Stimulated activated effector memory CD8-positive, alpha-beta T cell treated with anti-CD3 and anti-CD28 coated beads, Interleukin-12 subunit alpha, Interleukin-12 subunit beta, amount 100 ng/mL, for 72 hours (primary cell): Measurements from ENCODE around the gene RUNX3.
A peak's percentile ranks its signal among the peaks of the same experiment; 100 is the strongest.
"Not testable (repeated sequence)": the region's sequence is repeated elsewhere in the genome, so short reads cannot be mapped to it uniquely, and the experiment has no call there.

Experiments
- ATAC-seq: fragments of 150-1000 bp; cut with Tn5 transposase; 2 replicates; pipeline ENCODE4 v1.10.0; 2021
- DNase-seq, 2 donors: peaks; one replicate each; pipeline ENCODE4 v3.0.0; 2021 to 2022; ENCODE audit warnings: low spot score in 2 of 2
- H3K27ac Mint-ChIP-seq: one replicate; pipeline ENCODE4 v1.8.0; 2022; ENCODE audit warnings: mild to moderate bottlenecking, mixed read lengths
- H3K36me3 Mint-ChIP-seq: one replicate; pipeline ENCODE4 v1.8.0; 2022; ENCODE audit warnings: mild to moderate bottlenecking, mixed read lengths
- H3K4me1 Mint-ChIP-seq: one replicate; pipeline ENCODE4 v1.8.0; 2022; ENCODE audit warnings: mixed read lengths
- H3K4me3 Mint-ChIP-seq: one replicate; pipeline ENCODE4 v1.8.0; 2022; ENCODE audit warnings: mild to moderate bottlenecking, mixed read lengths
- H3K9me3 Mint-ChIP-seq: one replicate; pipeline ENCODE4 v1.8.0; 2022; ENCODE audit warnings: mixed read lengths

The RUNX3 gene

DNA sequence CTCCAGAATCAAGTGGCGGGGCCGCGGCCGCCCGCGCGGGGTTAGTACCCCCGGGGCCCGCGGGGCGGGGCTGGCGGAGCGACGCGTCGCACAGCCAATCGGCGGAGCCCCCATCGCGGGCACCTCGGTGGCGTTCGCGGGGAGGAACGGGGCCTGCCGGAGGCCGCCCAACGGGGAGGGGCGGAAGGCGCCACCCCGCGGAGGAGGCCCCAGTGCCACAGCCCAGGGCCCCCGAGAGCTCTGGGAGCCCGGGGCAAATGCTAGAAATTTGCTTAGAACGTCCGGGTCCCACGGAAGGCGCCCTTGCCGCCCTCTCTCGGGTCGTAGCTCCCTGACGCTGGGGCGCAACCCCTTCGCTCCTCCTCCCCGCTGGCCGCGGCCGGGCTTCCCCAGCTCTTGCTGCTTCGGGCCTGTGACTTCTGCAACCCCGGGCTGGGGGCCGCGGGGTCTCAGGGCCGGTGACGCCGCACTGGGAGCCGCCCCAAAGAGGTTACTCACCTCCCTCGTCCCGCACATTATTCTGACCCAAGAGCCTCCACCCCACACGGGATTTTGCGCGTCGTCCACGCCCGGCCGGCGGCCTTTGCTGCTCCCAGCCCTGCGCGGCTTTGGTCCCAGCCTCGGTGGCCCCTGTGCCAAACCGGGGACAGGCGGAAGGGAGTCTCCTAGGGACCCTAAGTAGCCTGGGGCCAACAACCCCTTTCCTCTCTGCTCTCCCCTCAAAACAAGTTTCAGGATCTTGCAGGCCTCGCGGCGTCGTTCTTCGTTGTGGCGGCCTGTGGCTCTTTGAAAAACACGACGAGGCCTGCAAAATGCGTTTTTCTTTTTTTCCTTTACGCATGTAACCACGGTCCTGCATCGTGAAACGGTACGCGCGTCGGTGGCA lies at the start of gene RUNX3:
Gene RUNX3 (minus strand): TSS at position 17 of the 886 bp plus-strand sequence. CDS start 408 bp downstream, outside the sequence.
- ATAC-seq: peak; percentile 86
- no peaks in the 10 kb centered on the region for H3K9me3 Mint-ChIP-seq
- peak within 1 kb of the TSS; percentile 92 for H3K4me3 Mint-ChIP-seq
- peak; percentile 86 to 93 for DNase-seq
- peaks cover 59% of the 10 kb centered on the region for H3K4me1 Mint-ChIP-seq
- H3K36me3 Mint-ChIP-seq: peaks cover 95% of the 10 kb centered on the region
- peak within 1 kb of the TSS; percentile 83 for H3K27ac Mint-ChIP-seq

DNA sequence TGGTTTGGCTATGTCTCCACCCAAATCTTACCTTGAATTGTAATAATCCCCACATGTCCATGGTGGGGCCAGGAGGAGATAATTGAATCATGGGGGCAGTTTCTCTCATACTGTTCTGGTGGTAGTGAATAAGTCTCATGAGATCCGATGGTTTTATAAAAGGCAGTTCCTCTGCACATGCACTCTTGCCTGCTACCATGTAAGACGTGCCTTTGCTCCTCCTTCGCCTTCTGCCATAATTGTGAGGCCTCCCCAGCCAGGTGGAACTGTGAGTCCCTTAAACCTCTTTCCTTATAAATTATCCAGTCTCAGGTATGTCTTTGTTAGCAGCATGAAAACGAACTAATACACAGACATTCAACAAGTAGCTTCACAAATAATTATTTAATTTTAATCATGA lies 49.2 kb upstream of the RUNX3 start:
- Mint-ChIP-seq H3K27ac (peak overlapping the region; percentile 96), H3K36me3 (peaks cover 13% of the 10 kb centered on the region), H3K9me3 (peaks cover 25% of the 10 kb centered on the region), H3K4me1 (peaks cover 78% of the 10 kb centered on the region)
- not testable (repeated sequence) for H3K4me3 Mint-ChIP-seq, DNase-seq, ATAC-seq

DNA sequence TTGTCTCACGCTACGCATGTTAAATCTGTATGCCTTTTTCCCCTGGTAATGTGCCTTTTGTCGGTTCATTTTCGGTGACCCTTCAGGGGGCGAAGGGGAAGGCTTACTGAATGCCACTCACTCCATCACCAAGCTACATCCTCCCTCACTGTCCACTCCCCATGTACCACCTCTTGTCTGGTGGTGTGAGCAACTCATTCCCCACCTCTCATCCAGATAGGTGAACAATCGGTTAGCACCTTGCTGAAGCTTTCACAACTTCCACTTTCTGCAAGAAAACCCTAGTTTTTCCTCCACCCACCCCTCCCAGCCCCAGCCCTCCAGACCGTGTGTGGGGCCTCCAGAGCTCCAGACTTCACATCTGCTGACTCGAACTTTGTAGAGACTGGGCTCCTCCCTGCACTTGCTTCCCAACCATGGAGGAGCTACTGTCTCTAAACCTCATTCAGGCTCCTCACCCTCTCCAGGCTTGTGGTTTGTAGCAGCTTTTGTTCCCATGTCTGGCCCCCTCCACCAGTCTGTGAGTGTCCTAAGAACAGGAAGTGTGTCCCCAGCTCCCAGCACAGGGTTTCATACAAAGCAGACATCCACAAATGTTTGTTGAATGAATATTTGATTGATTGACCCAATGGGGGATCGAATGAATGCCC lies 48.4 kb upstream of the RUNX3 start:
- H3K4me1 Mint-ChIP-seq: peaks cover 74% of the 10 kb centered on the region
- DNase-seq: no peak
- H3K36me3 Mint-ChIP-seq: peaks cover 13% of the 10 kb centered on the region
- H3K4me3 Mint-ChIP-seq: no peak overlapping the region
- peak overlapping the region; percentile 96 for H3K27ac Mint-ChIP-seq
- peak; percentile 67 for ATAC-seq
- H3K9me3 Mint-ChIP-seq: peaks cover 25% of the 10 kb centered on the region

DNA sequence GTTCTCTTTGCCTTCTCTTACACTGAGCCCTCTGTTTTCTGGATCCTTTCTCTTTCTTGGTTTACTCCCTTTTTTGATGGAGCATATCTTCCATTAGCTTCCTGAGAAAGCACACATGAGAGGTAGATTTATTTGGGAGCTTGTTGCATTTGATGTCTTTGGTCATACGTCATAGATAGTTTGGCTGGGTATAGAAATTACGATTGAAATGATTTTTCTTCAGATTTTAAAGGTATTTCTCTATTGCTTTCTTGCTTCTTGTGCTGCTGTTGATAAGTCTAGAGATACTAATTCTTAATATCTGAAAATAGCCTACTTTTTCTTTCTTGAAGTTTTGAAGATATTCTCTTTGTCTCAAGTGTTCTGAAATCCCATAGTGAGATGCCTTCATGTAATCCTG lies 45.3 kb upstream of the RUNX3 start:
- H3K27ac Mint-ChIP-seq: no peak overlapping the region
- H3K4me1 Mint-ChIP-seq: peaks cover 72% of the 10 kb centered on the region
- no peak for DNase-seq
- peaks cover 25% of the 10 kb centered on the region for H3K9me3 Mint-ChIP-seq
- no peak overlapping the region for H3K4me3 Mint-ChIP-seq
- no peak for ATAC-seq
- H3K36me3 Mint-ChIP-seq: no peaks in the 10 kb centered on the region

DNA sequence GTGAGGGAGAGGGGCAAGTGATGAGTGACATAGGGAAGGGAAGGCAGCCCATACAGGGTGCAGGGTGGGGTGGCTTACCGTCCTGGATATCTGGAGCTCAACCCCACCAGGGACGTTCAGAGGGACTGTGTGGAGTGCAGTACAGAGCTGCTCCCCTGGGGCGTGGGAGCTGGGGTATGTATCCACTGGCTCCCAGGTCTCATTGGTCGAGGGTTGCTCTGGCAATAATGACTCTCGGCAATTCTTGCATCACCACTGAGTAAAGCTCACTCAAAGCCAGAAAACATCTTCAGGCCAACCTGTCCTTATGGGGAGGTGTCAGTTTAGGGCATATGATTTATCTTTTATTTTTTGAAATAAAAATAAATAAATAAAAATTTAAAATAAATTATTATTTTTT lies 43.2 kb upstream of the RUNX3 start:
- Mint-ChIP-seq H3K4me3 (no peak overlapping the region), H3K9me3 (peaks cover 25% of the 10 kb centered on the region), H3K4me1 (peaks cover 68% of the 10 kb centered on the region), H3K36me3 (peaks cover under 1% of the 10 kb centered on the region), H3K27ac (peak overlapping the region; percentile 85)
- ATAC-seq (peak; percentile 53), DNase-seq (no peak)

DNA sequence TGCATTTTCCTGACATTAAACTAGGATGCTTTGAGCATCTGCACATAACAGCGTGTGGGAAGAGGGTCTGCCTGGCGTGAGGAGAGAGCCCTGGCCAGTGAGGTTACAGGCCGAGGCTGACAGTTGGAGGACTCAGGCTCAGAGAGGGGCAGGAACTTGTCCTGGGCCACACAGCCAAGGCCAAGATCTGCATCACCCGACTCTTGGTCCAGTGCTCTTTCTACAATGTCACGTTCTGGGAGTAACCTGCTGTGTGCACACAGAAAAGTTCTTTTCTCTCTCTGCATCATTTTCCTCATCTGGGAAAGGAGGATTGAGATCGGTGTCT lies 42.8 kb upstream of the RUNX3 start:
- DNase-seq (no peak), ATAC-seq (no peak)
- peak overlapping the region; percentile 85 for H3K27ac Mint-ChIP-seq
- H3K36me3 Mint-ChIP-seq: peaks cover 5% of the 10 kb centered on the region
- H3K9me3 Mint-ChIP-seq: peaks cover 25% of the 10 kb centered on the region
- peaks cover 68% of the 10 kb centered on the region for H3K4me1 Mint-ChIP-seq
- no peak overlapping the region for H3K4me3 Mint-ChIP-seq

DNA sequence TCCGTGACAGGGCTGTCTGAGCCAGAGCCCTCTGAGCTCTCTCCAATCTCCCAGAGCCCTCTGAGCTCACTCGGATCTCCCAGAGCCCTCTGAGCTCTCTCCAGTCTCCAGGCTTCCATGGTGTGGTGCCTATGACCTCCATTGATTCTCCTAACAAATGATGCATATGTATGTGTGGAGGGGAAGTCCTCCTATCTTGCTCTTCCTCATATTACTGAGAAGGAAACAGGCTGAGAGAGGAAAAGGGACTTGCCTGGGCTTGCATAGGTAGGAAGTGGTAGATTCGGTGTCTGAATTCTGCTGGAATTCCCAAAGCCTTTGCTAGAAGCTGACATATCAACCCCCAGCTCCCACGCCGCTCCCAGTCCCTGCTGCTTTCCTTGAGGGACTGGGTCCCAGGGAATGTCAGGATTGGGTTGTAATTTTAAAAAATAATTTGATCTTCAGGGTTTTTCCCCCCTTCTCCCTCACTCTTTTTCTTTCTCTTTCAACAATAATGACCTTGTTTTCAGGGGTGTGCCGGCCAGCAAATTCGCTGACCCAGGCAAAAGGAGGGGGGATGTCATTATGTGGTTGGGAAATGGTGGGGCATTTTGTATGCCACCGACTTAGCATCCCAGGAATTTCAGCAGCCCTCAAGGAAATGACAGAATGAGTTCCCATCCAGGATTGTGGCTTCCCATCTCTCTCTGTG lies 42.3 kb upstream of the RUNX3 start:
- Mint-ChIP-seq H3K4me3 (no peak overlapping the region), H3K27ac (peak overlapping the region; percentile 85), H3K36me3 (peaks cover 5% of the 10 kb centered on the region), H3K9me3 (peaks cover 25% of the 10 kb centered on the region), H3K4me1 (peaks cover 71% of the 10 kb centered on the region)
- no peak for DNase-seq
- ATAC-seq: no peak

DNA sequence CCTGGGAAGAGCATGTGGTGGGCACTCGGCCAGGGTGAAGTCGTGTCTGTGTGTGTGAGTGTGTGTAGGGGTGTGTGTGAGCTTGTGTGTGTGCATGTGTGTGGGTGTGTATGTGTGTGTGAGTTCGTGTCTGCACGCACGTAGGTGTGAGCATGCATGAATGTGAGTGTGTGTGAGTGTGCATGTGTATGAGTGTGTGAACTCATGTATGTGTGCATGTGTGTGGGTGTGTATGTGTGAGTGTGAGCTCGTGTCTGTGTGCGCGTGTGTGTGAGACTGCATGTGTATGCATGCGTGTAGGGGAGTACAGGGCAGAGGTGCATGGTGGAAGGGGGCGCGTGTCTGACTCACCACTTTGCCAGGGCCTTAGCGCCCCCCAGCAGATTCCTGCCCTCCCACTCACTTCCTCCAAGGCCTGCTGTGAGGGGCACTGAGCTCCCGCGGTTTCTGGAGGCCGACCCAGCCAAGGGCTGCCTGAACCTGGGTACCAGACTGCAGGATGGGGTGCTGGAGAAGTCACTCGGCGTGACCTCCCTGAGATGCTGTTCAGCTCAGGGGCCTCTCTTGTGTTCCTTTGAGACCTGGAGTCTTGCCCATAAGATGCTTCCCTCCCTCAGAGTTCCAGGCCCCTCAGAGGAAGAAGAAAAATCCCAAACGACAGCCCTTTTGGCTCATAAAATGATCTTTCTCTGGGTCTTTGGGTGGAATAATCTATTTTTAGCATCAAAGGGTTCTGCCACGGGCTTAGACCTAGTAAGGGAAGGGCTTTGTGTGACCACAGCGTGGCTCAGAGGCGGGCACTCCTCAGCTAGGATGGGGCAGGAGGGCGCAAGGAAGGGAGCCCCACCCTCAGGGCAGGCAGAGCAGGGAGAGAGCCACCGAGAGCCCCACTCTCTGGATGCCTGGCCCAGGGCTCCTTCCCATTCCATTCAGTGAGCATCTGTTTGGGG lies 41.1 kb upstream of the RUNX3 start:
- Mint-ChIP-seq H3K27ac (peak overlapping the region; percentile 85), H3K4me1 (peaks cover 77% of the 10 kb centered on the region), H3K36me3 (peaks cover 13% of the 10 kb centered on the region), H3K9me3 (peaks cover 19% of the 10 kb centered on the region), H3K4me3 (peak overlapping the region; percentile 23)
- DNase-seq: no peak
- ATAC-seq: no peak

DNA sequence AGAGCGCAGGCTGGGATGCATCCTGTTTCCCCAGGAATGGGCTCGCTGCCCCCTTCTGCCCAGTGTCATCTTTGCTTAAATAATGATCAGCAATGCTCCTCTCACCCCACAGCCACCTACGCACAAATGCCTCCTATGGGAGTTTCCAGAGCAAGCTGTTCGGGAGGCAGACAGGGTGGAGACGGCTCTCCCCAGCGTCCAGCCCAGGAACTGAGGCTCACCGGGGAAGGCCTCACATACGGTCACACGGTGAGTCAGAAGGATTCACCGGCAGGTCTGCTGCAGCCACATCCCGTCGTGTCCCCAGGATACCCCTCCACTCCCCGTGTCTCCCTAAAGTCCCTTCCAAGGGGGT lies 40.3 kb upstream of the RUNX3 start:
- peak overlapping the region; percentile 10 for H3K4me3 Mint-ChIP-seq
- no peak for DNase-seq
- H3K36me3 Mint-ChIP-seq: peaks cover 20% of the 10 kb centered on the region
- no peak for ATAC-seq
- peaks cover 86% of the 10 kb centered on the region for H3K4me1 Mint-ChIP-seq
- H3K27ac Mint-ChIP-seq: peak overlapping the region; percentile 0
- peaks cover 11% of the 10 kb centered on the region for H3K9me3 Mint-ChIP-seq

DNA sequence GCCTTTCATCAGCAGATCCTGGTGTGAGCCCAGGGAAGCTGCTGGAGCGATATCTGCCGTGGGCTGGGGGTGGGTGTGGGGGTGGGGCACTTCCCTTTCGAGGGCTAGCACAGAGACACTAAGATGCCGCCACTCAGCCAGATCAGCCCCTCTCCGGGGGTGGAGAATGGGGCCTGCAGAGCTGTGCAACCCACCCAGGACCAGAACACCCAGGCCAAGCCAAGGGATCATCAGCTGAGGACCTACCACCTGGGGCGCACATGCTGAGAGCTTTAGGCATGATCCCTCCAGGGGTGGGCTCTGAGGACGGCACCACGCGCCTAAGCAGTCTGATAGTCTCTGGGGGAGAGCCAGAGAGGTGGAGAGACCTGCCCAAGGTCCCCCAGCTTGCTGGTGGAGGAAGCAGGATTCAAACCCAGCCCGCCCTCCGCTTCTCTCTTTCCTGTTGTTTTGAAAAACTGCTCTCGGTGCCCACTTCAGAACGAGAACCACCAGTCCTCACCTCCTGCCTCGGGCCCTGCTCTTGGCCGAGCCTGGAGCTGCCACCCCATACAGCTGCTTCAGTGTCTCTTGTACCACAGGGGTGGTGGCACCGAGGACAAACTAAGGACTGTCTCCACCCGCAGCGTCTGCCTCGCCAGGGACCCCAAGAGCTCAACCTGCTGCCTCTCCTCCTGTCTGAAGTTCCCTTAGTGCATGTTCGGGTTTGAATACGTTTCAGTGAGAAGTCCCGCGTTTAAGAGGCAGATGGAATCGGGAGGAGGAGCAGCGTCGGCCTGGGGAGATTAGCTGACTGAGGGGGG lies 39.7 kb upstream of the RUNX3 start:
- H3K9me3 Mint-ChIP-seq: peaks cover 6% of the 10 kb centered on the region
- ATAC-seq: no peak
- H3K27ac Mint-ChIP-seq: peak overlapping the region; percentile 0
- DNase-seq: no peak
- H3K36me3 Mint-ChIP-seq: peaks cover 26% of the 10 kb centered on the region
- H3K4me1 Mint-ChIP-seq: peaks cover 90% of the 10 kb centered on the region
- peak overlapping the region; percentile 10 for H3K4me3 Mint-ChIP-seq

DNA sequence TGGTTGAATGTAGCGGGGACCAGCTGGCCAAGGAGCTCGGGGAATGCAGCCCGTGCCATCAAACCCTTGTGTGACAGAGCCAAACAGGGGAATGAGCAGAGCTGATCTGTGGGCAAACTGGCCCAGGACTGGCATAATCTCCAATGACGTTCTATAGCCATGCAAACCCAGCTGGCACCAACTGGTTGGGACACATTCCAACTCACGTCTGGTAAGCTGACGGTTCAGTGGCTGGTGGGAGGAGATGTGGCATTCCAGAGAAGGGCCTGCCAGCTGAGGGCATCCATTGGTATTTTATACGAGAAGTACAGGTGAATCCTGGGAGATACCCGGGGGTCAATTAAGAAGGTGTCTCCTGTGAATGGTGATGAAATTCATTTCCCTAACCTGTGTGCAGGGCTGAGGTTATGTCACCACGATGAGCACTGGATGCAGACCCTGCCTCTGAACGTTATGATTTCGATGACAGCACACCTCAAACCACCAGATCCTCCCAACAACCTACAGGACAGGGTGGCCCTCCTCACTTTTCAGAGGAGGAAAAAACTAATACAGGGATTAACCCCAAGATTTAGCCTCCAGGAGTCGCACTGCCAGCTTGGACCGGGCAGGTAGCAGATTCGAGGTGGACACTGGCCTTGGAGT lies 39.0 kb upstream of the RUNX3 start:
- H3K4me3 Mint-ChIP-seq: no peak overlapping the region
- no peaks in the 10 kb centered on the region for H3K9me3 Mint-ChIP-seq
- DNase-seq (no peak), ATAC-seq (no peak)
- peaks cover 34% of the 10 kb centered on the region for H3K36me3 Mint-ChIP-seq
- H3K4me1 Mint-ChIP-seq: peaks cover 83% of the 10 kb centered on the region
- H3K27ac Mint-ChIP-seq: peak overlapping the region; percentile 97

DNA sequence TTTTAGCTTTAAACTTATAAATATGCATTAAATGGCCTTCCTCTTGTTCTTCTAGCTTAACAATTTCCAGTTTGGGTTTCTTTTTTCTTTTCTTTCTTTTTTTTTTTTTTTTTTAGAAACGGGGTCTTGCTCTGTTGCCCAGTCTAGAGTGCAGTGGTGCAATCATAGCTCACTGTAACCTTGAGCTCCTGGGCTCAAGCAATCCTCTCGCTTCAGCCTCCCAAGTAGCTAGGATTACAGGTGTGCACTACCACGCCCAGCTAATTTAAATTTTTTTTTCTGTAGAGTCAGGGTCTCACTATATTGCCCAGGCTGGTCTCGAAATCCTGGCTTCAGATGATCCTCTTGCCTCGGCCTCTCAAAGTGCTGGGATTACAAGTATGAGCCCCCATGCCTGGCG lies 37.9 kb upstream of the RUNX3 start:
- Mint-ChIP-seq H3K4me1 (peaks cover 88% of the 10 kb centered on the region), H3K9me3 (no peaks in the 10 kb centered on the region), H3K4me3 (no peak overlapping the region), H3K36me3 (peaks cover 45% of the 10 kb centered on the region), H3K27ac (peak overlapping the region; percentile 97)
- ATAC-seq (no peak), DNase-seq (no peak)

DNA sequence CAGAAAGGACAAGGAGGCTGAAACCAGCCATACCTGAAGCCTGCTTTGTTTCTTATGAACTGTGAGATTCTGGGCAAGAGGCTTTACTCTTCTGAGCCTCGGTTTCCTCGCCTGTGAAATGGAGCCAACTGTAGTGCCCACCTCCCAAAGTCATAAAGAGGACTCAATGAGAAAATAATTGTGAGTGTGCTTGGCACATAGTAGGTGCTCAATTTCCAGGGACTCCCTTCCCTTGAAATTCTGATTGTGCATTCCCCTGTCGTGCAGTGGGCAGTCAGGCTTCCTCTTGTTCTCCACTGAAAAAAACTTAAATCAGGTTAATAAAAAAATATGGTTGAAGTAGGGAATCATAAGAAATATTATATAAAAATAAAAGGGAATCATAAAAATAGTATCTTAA lies 37.5 kb upstream of the RUNX3 start:
- DNase-seq (no peak), ATAC-seq (no peak)
- Mint-ChIP-seq H3K4me1 (peaks cover 88% of the 10 kb centered on the region), H3K9me3 (no peaks in the 10 kb centered on the region), H3K36me3 (peaks cover 49% of the 10 kb centered on the region), H3K27ac (peak overlapping the region; percentile 97), H3K4me3 (no peak overlapping the region)
